Breast epithelium (tissue), 4 donors: ENCODE data around the gene DGKB. TPM values are rescaled to one million over a fixed set of nuclear protein-coding genes. Genes with fewer than 3 reads are reported as not detected.

Source experiments
- DNase-seq, 2 donors: peaks; one replicate each; pipeline ENCODE4 v3.0.0-alpha.2; 2019; ENCODE audit warnings: low spot score in 2 of 2
- H3K27ac ChIP-seq, 2 donors: fragments of 200-600 bp; sonication (generic) in 1 of 2; one replicate each; pipeline ENCODE4 v1.5.1; 2016 to 2019; ENCODE audit warnings: mild to moderate bottlenecking in 1 of 2
- H3K27me3 ChIP-seq, 2 donors: fragments of 200-600 bp; sonication (generic) in 1 of 2; one replicate each; pipeline versions ENCODE4 v1.5.1 to v1.6.0; 2017 to 2019; ENCODE audit warnings: control low read depth in 1 of 2, mild to moderate bottlenecking in 1 of 2
- H3K36me3 ChIP-seq: fragments of 200-600 bp; one replicate; pipeline ENCODE4 v1.5.1; 2019
- H3K4me1 ChIP-seq, 2 donors: fragments of 200-600 bp; sonication (generic); one replicate each; pipeline ENCODE4 v1.5.1; 2016 to 2019; ENCODE audit warnings: control low read depth in 1 of 2
- H3K4me3 ChIP-seq, 3 donors: fragments of 200-600 bp; sonication (generic); 1 replicate in 2 of 3; 2 replicates in 1 of 3; pipeline ENCODE4 v1.5.1; 2016 to 2019; ENCODE audit warnings: mild to moderate bottlenecking in 3 of 3, moderate library complexity in 2 of 3
- H3K9me3 ChIP-seq, 2 donors: fragments of 200-600 bp; sonication (generic) in 1 of 2; one replicate each; pipeline ENCODE4 v1.5.1; 2016 to 2019; ENCODE audit warnings: control low read depth in 1 of 2
- CTCF ChIP-seq, 3 donors: fragments of 450-650 bp; IDR thresholded peaks; one replicate each; pipeline ENCODE4 v1.5.1; 2016 to 2017; ENCODE audit warnings: antibody characterized with exemption in 3 of 3, mild to moderate bottlenecking in 3 of 3, moderate library complexity in 3 of 3
- POLR2A ChIP-seq: fragments of 450-650 bp; IDR thresholded peaks from one replicate; pipeline ENCODE4 v1.6.1; 2016; ENCODE audit warnings: antibody characterized with exemption, mild to moderate bottlenecking, moderate library complexity
- POLR2AphosphoS5 ChIP-seq, 3 donors: sonication (generic); formaldehyde crosslinking; IDR thresholded peaks; one replicate each; pipeline ENCODE4 v1.6.1; 2017; ENCODE audit warnings: antibody characterized with exemption in 3 of 3
- intact Hi-C: fragments of 100-400 bp; cut with DNase I; formaldehyde crosslinking; loops from one replicate; pipeline ENCODE4 v1.15.1; 2023; ENCODE audit warnings: low total_unique reads
- total RNA-seq, 3 donors: library from RNA; depleted of rRNA; stranded (reverse); fragments of >200 nt; gene quantifications; one replicate each; pipeline ENCODE4 v1.1.0, GENCODE V29; 2016

The DGKB gene
- total RNA-seq, 3 donors from 2014 or later: 0.16 to 0.44 (median 0.33) TPM

- peaks cover 0 to 4% of the 10 kb centered on the region in 2 donors for H3K9me3 ChIP-seq
- DNase-seq: no peak
- H3K27ac ChIP-seq: no peak overlapping the region
- H3K4me1 ChIP-seq: no peaks in the 10 kb centered on the region
- no peak for TF ChIP-seq POLR2A
- no peak for TF ChIP-seq POLR2AphosphoS5 (IDR thresholded peaks at IDR 0.05)
- no peak for TF ChIP-seq CTCF (IDR thresholded peaks at IDR 0.05)
- H3K4me3 ChIP-seq: no peak overlapping the region
- no peaks in the 10 kb centered on the region for H3K27me3 ChIP-seq
- H3K36me3 ChIP-seq: no peaks in the 10 kb centered on the region
- intact Hi-C loops: no loop called here
These were observed 718.2 kb downstream of the DGKB start for GRCh38 chr7:14184292-14184864.

- H3K4me1 ChIP-seq: no peaks in the 10 kb centered on the region
- no peak for DNase-seq
- H3K27me3 ChIP-seq: no peaks in the 10 kb centered on the region
- TF ChIP-seq POLR2A: no peak
- TF ChIP-seq CTCF (IDR thresholded peaks at IDR 0.05): no peak
- no peak for TF ChIP-seq POLR2AphosphoS5 (IDR thresholded peaks at IDR 0.05)
- intact Hi-C loops: no loop called here
- no peak overlapping the region for H3K27ac ChIP-seq
- H3K36me3 ChIP-seq: no peaks in the 10 kb centered on the region
- no peak overlapping the region for H3K4me3 ChIP-seq
- no peaks in the 10 kb centered on the region for H3K9me3 ChIP-seq
These were observed 722.8 kb downstream of the DGKB start for GRCh38 chr7:14179781-14180180.

- Histone ChIP-seq H3K4me3 (no peak overlapping the region), H3K36me3 (no peaks in the 10 kb centered on the region), H3K27ac (no peak overlapping the region), H3K27me3 (no peaks in the 10 kb centered on the region), H3K4me1 (no peaks in the 10 kb centered on the region), H3K9me3 (no peaks in the 10 kb centered on the region)
- no peak for DNase-seq
- intact Hi-C loops: no loop called here
- TF ChIP-seq POLR2A (no peak), POLR2AphosphoS5 (IDR thresholded peaks at IDR 0.05) (no peak), CTCF (IDR thresholded peaks at IDR 0.05) (no peak)
These were observed 724.7 kb downstream of the DGKB start for GRCh38 chr7:14177876-14178275.

- intact Hi-C loops: no loop called here
- Histone ChIP-seq H3K4me1 (no peaks in the 10 kb centered on the region), H3K9me3 (peaks cover 7 to 16% of the 10 kb centered on the region in 2 donors), H3K36me3 (no peaks in the 10 kb centered on the region), H3K4me3 (no peak overlapping the region), H3K27ac (no peak overlapping the region), H3K27me3 (no peaks in the 10 kb centered on the region)
- no peak for TF ChIP-seq POLR2AphosphoS5 (IDR thresholded peaks at IDR 0.05)
- no peak for DNase-seq
These were observed 731.7 kb downstream of the DGKB start for GRCh38 chr7:14170872-14171271.

GRCh38 chr7:14158111-14158510 lies 744.4 kb downstream of the DGKB start:
- no peak overlapping the region for H3K4me3 ChIP-seq
- peaks cover 0 to 4% of the 10 kb centered on the region in 2 donors for H3K9me3 ChIP-seq
- DNase-seq: no peak
- no peak overlapping the region for H3K27ac ChIP-seq
- H3K4me1 ChIP-seq: no peaks in the 10 kb centered on the region
- no peaks in the 10 kb centered on the region for H3K27me3 ChIP-seq
- intact Hi-C loops: no loop called here
- TF ChIP-seq POLR2A: no peak
- TF ChIP-seq POLR2AphosphoS5 (IDR thresholded peaks at IDR 0.05): no peak
- no peak for TF ChIP-seq CTCF (IDR thresholded peaks at IDR 0.05)
- no peaks in the 10 kb centered on the region for H3K36me3 ChIP-seq

GRCh38 chr7:14156436-14156835 lies 746.1 kb downstream of the DGKB start:
- Histone ChIP-seq H3K9me3 (peaks cover 0 to 4% of the 10 kb centered on the region in 2 donors), H3K27me3 (no peaks in the 10 kb centered on the region), H3K4me1 (no peaks in the 10 kb centered on the region), H3K4me3 (no peak overlapping the region), H3K27ac (no peak overlapping the region), H3K36me3 (no peaks in the 10 kb centered on the region)
- intact Hi-C loops: no loop called here
- no peak for TF ChIP-seq POLR2A
- TF ChIP-seq CTCF (IDR thresholded peaks at IDR 0.05): no peak
- no peak for TF ChIP-seq POLR2AphosphoS5 (IDR thresholded peaks at IDR 0.05)
- DNase-seq: no peak
